Caki2 (cell line): ENCODE data around the gene NSD1. TPM values are rescaled to one million over a fixed set of nuclear protein-coding genes. Genes with fewer than 3 reads are reported as not detected.

ENCODE experiments used
- DNase-seq: peaks from one replicate; pipeline ENCODE4 v3.0.0-alpha.2; 2015; ENCODE audit warnings: low read depth
- in situ Hi-C: cut with HindIII; loops from 2 replicates; pipeline ENCODE4 v1.10.0; 2016; ENCODE audit warnings: low sequenced_read_pairs, low pct_unique_long_range_greater_than_20kb, mixed read lengths
- total RNA-seq: library from RNA; depleted of rRNA; stranded (reverse); fragments of >200 nt; shearing (Covaris generic); gene quantifications from 2 replicates; pipeline ENCODE4 v1.2.3, GENCODE V29; 2014; ENCODE audit warnings: low replicate concordance; rRNA removed

The NSD1 gene, protein sequence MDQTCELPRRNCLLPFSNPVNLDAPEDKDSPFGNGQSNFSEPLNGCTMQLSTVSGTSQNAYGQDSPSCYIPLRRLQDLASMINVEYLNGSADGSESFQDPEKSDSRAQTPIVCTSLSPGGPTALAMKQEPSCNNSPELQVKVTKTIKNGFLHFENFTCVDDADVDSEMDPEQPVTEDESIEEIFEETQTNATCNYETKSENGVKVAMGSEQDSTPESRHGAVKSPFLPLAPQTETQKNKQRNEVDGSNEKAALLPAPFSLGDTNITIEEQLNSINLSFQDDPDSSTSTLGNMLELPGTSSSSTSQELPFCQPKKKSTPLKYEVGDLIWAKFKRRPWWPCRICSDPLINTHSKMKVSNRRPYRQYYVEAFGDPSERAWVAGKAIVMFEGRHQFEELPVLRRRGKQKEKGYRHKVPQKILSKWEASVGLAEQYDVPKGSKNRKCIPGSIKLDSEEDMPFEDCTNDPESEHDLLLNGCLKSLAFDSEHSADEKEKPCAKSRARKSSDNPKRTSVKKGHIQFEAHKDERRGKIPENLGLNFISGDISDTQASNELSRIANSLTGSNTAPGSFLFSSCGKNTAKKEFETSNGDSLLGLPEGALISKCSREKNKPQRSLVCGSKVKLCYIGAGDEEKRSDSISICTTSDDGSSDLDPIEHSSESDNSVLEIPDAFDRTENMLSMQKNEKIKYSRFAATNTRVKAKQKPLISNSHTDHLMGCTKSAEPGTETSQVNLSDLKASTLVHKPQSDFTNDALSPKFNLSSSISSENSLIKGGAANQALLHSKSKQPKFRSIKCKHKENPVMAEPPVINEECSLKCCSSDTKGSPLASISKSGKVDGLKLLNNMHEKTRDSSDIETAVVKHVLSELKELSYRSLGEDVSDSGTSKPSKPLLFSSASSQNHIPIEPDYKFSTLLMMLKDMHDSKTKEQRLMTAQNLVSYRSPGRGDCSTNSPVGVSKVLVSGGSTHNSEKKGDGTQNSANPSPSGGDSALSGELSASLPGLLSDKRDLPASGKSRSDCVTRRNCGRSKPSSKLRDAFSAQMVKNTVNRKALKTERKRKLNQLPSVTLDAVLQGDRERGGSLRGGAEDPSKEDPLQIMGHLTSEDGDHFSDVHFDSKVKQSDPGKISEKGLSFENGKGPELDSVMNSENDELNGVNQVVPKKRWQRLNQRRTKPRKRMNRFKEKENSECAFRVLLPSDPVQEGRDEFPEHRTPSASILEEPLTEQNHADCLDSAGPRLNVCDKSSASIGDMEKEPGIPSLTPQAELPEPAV (N-terminal part only)
- total RNA-seq = 15.4 and 18.5 TPM in 2 replicates

- in situ Hi-C loops = no loop called here
- peak; percentile 60 for DNase-seq
Measured at GRCh38 chr5:177133096-177133852, at the start of gene NSD1. NSD1 (plus strand) TSS chr5:177133773; CDS start chr5:177135104, 1,331 bp downstream.

- no peak for DNase-seq
- in situ Hi-C loops = no loop called here
Measured at GRCh38 chr5:177084175-177084574, 49.4 kb upstream of the NSD1 start.

DNA sequence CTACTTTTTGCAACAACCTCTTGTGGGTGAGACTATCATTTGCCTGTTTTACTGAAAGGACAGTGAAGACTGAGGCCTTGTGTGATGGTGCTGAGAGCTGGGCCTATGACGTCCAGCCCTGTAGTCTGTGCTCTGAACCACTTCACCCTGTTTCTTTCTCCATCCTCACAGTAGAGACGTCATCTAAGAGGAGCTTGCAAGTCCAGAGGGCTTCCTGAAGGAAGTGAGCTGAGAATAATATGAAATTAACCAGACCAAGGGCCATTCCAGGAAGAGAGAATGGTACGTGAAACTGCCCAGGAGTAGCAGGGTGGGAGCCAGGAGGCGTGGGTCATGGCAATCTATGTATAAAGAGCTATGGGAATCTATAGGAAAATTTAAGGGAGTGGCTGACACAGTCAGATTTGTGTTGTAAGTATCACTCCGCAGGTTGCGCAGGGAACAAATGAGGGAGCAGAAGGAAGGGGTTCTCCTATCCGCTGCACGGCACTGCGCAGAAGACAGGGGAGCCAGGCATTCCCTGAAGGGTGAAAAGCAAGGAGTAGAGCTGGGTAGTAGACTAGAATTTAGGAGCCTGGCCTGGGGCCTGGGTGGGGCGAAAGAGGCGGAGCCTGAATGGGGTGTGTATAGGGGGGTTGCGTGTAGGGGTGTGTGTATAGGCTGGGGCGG, 47.5 kb upstream of the NSD1 start:
- peak; percentile 30 for DNase-seq

GRCh38 chr5:177086654-177087397, 46.7 kb upstream of the NSD1 start, which contains the start of gene FGFR4:
FGFR4 (plus strand) TSS chr5:177086915; CDS start chr5:177089603, 2,688 bp downstream.
- in situ Hi-C loops = no loop called here
- DNase-seq = peak; percentile 97

More for the DNA sequence above, 47.5 kb upstream of the NSD1 start:
- in situ Hi-C loops = no loop called here

DNA sequence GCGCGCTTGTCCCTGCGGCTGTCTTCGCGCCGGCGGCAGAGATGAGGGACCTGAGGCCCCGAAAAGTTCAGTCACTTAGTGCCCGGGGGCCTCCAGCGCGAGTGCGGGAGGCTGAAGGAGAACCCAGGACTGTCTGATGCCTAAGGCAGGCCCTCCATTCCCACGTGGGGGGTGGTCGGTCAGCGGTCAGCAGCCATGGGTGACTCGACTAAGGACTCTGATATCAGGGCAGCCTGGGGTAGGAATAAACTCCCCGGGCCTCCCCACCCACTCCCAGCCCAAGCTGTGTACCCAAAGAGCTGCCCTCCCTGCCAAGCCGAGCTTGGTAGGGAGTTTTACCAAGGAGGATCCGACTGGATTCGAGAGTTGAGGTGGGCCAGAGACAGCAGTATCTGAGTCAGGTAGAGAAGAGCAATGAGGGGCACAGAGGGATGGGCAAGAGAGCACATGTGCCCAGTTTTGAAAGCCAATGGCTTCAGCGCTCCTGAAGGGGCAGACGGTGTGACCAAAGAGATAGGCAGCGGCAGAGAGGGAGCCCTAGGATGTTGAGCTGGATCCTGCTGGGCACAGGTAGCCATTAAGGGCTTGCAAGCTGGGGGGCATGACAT, 46.1 kb upstream of the NSD1 start:
- DNase-seq = no peak
- in situ Hi-C loops = no loop called here

GRCh38 chr5:177089127-177089526, 44.4 kb upstream of the NSD1 start:
- no peak for DNase-seq
- in situ Hi-C loops = no loop called here

DNA sequence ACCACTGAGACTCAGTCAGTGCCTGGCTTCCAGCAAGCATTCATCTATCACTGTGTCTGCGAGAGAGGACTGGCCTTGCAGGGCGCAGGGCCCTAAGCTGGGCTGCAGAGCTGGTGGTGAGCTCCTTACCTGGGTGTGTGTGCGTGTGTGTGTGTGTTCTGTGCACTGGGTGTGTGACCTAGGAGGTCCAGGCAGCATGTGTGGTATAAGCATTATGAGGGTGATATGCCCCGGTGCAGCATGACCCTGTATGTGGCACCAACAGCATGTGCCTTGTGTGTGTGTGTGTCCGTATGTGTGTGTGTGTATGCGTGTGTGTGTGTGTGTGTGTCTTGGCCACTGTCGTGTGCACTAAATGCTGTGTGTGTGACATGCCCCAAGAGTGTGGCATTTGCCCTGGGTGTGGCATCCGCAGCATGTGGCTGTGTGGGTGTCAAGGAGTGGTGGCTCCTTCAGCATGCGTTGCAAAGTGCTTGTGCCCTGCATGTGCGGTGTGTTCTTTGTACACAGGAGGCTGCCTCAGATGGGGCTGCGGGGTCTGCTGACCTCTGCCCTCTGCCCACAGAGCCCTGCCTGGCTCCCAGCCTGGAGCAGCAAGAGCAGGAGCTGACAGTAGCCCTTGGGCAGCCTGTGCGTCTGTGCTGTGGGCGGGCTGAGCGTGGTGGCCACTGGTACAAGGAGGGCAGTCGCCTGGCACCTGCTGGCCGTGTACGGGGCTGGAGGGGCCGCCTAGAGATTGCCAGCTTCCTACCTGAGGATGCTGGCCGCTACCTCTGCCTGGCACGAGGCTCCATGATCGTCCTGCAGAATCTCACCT, 43.5 kb upstream of the NSD1 start:
- in situ Hi-C loops = no loop called here
- DNase-seq = no peak

GRCh38 chr5:177090813-177091212, 42.8 kb upstream of the NSD1 start:
- no peak for DNase-seq
- in situ Hi-C loops = no loop called here

GRCh38 chr5:177091232-177091631, 42.3 kb upstream of the NSD1 start:
- no peak for DNase-seq
- in situ Hi-C loops = no loop called here

GRCh38 chr5:177092178-177093081, 41.1 kb upstream of the NSD1 start:
- in situ Hi-C loops = no loop called here
- no peak for DNase-seq

DNA sequence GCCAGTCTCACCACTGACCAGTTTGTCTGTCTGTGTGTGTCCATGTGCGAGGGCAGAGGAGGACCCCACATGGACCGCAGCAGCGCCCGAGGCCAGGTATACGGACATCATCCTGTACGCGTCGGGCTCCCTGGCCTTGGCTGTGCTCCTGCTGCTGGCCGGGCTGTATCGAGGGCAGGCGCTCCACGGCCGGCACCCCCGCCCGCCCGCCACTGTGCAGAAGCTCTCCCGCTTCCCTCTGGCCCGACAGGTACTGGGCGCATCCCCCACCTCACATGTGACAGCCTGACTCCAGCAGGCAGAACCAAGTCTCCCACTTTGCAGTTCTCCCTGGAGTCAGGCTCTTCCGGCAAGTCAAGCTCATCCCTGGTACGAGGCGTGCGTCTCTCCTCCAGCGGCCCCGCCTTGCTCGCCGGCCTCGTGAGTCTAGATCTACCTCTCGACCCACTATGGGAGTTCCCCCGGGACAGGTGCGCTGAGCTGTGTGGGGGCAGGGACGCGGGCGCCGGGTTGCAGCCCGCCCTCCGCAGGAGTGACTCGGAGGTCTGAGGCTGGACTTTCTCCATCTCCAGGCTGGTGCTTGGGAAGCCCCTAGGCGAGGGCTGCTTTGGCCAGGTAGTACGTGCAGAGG, 40.4 kb upstream of the NSD1 start:
- in situ Hi-C loops = no loop called here

GRCh38 chr5:177093803-177094202, 39.8 kb upstream of the NSD1 start:
- no peak for DNase-seq
- in situ Hi-C loops = no loop called here

More for the DNA sequence above, 40.4 kb upstream of the NSD1 start:
- no peak for DNase-seq

DNA sequence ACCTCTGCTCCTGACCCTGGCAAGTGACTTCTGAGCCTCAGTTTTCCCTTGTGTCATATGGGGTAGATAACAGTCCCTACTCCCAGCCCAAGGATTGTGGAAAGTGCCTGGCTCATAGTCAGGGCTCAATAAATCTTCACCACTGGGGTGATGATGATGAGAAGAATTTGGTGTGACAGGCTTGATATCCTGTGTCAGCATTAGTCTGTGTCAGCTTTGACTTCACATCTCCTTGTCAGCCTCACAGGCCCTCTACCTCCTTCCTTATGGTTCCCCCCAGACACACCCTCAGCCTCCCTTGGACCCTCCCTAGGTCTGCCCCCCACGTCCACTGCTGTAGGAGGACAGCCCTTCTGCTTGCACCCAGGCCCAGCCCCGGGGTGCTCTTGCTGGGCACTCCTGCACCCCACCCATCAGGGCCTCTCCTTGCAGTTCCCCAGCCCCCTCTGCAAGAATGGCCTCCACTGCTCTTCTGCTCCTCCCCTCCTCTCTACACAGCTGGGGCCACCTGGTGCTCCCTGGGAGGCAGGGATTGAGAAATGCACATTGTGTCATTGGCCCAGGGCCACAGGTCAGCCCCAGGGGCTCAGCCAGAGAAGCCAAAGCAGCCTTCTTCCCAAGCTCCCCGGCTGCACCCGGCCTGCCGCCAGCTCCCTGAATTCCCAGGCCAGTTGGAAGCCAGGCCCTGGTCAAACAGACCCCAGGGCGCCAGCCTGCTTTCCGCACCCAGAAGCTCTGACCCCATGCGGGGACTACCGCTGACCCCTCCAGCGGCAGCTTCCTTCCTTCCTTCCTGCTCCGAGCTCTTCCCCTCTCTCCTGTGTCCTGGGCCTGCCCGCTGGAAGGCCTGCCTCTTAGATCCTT, 39.1 kb upstream of the NSD1 start:
- no peak for DNase-seq
- in situ Hi-C loops = no loop called here
